Osteoblast (primary cell): Measurements from ENCODE around the gene PRKCE. TPM values are rescaled to one million over a fixed set of nuclear protein-coding genes. Genes with fewer than 3 reads are reported as not detected.
A peak's percentile ranks its signal among the peaks of the same experiment; 100 is the strongest.

ENCODE experiments used
- DNase-seq: peaks from one replicate; pipeline ENCODE4 v3.0.0; 2011; ENCODE audit warnings: low spot score, mixed read lengths; ENCODE audit not compliant: insufficient read length; ENCODE audit errors: missing footprints
- H2AFZ ChIP-seq: 2 replicates; pipeline ENCODE4 v1.6.0; 2011; ENCODE audit warnings: mild to moderate bottlenecking, low read length
- H3K27ac ChIP-seq: 2 replicates; pipeline ENCODE4 v1.5.1; 2011; ENCODE audit warnings: mild to moderate bottlenecking, low read depth, low read length, moderate library complexity
- H3K27me3 ChIP-seq: 2 replicates; pipeline ENCODE4 v1.6.0; 2012; ENCODE audit warnings: mild to moderate bottlenecking, control low read depth, inconsistent platforms, low read length, moderate library complexity; ENCODE audit not compliant: insufficient read depth
- H3K36me3 ChIP-seq: 2 replicates; pipeline ENCODE4 v1.5.1; 2011; ENCODE audit warnings: mild to moderate bottlenecking, low read length, control low read depth, moderate library complexity; ENCODE audit not compliant: insufficient read depth
- H3K4me1 ChIP-seq: 2 replicates; pipeline ENCODE4 v1.5.1; 2011; ENCODE audit warnings: mild to moderate bottlenecking, low read length, control low read depth, moderate library complexity; ENCODE audit not compliant: insufficient read depth
- H3K4me2 ChIP-seq: 2 replicates; pipeline ENCODE4 v1.6.0; 2011; ENCODE audit warnings: mild to moderate bottlenecking, low read length; ENCODE audit not compliant: insufficient read depth
- H3K4me3 ChIP-seq: fragments of 200-600 bp; sonication (generic); 3 replicates; pipeline ENCODE4 v1.5.1; 2012; ENCODE audit warnings: mild to moderate bottlenecking, low read length, inconsistent platforms; ENCODE audit not compliant: insufficient read depth
- H3K79me2 ChIP-seq: 2 replicates; pipeline ENCODE4 v1.6.0; 2012; ENCODE audit warnings: mild to moderate bottlenecking, low read length, control low read depth, inconsistent platforms; ENCODE audit not compliant: insufficient read depth
- H3K9me3 ChIP-seq: 2 replicates; pipeline ENCODE4 v1.5.1; 2011; ENCODE audit warnings: low read depth, low read length, control low read depth
- H4K20me1 ChIP-seq: 2 replicates; pipeline ENCODE4 v1.6.0; 2012; ENCODE audit warnings: mild to moderate bottlenecking, low read length, control low read depth; ENCODE audit not compliant: insufficient read depth
- CTCF ChIP-seq: IDR thresholded peaks from 2 replicates; pipeline ENCODE4 v1.5.1; 2011; ENCODE audit warnings: mild to moderate bottlenecking, low read depth, low read length, moderate library complexity; ENCODE audit errors: extremely low read depth
- total RNA-seq: library from RNA; depleted of rRNA; stranded (reverse); fragments of >200 nt; gene quantifications from 2 replicates; pipeline ENCODE4 v1.2.3, GENCODE V29; 2012

PRKCE gene
- total RNA-seq, 1 donor, result 22.1 TPM

DNA sequence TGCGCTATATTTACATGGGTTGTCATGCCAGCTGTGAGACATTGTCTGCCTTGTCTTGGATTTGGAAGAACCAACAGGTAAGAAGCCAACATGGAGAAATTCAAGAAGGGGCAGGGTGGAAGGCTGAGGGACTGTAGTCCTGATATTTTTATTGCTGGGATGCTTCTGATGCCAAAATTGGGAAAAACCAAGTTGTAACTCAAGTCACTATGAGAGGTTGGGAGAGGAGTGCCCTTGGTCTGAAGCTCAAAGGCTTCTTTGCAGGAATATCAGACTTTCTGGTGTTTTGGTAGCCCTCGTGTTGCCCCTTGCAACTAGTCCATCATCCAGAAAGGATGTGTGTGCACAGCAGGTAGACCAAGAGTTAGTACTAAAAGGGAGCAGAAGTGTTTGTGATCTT lies 351.5 kb downstream of the PRKCE start:
- H2AFZ ChIP-seq, result no peak overlapping the region
- no peaks in the 10 kb centered on the region for H3K79me2 ChIP-seq
- no peak for TF ChIP-seq CTCF
- no peak overlapping the region for H3K4me2 ChIP-seq
- H4K20me1 ChIP-seq, result no peaks in the 10 kb centered on the region
- H3K9me3 ChIP-seq, result no peaks in the 10 kb centered on the region
- no peak overlapping the region for H3K4me3 ChIP-seq
- H3K27me3 ChIP-seq, result no peaks in the 10 kb centered on the region
- H3K4me1 ChIP-seq, result peaks cover 16% of the 10 kb centered on the region
- no peak for DNase-seq
- no peaks in the 10 kb centered on the region for H3K36me3 ChIP-seq
- peak overlapping the region; percentile 61 for H3K27ac ChIP-seq

- no peak overlapping the region for H2AFZ ChIP-seq
- peaks cover 23% of the 10 kb centered on the region for H3K4me1 ChIP-seq
- no peak for DNase-seq
- H3K4me2 ChIP-seq, result no peak overlapping the region
- no peaks in the 10 kb centered on the region for H3K79me2 ChIP-seq
- H3K27me3 ChIP-seq, result no peaks in the 10 kb centered on the region
- TF ChIP-seq CTCF, result no peak
- no peaks in the 10 kb centered on the region for H3K36me3 ChIP-seq
- H3K4me3 ChIP-seq, result no peak overlapping the region
- no peaks in the 10 kb centered on the region for H4K20me1 ChIP-seq
- H3K9me3 ChIP-seq, result no peaks in the 10 kb centered on the region
- H3K27ac ChIP-seq, result no peak overlapping the region
Observed at GRCh38 chr2:46003903-46004473, 352.5 kb downstream of the PRKCE start.

- no peaks in the 10 kb centered on the region for H3K9me3 ChIP-seq
- H3K4me3 ChIP-seq, result no peak overlapping the region
- no peak for TF ChIP-seq CTCF
- DNase-seq, result no peak
- H3K27me3 ChIP-seq, result no peaks in the 10 kb centered on the region
- no peaks in the 10 kb centered on the region for H4K20me1 ChIP-seq
- H2AFZ ChIP-seq, result no peak overlapping the region
- no peaks in the 10 kb centered on the region for H3K79me2 ChIP-seq
- no peak overlapping the region for H3K4me2 ChIP-seq
- no peaks in the 10 kb centered on the region for H3K36me3 ChIP-seq
- H3K27ac ChIP-seq, result no peak overlapping the region
- peaks cover 16% of the 10 kb centered on the region for H3K4me1 ChIP-seq
Observed at GRCh38 chr2:46006473-46007025, 355.1 kb downstream of the PRKCE start.

DNA sequence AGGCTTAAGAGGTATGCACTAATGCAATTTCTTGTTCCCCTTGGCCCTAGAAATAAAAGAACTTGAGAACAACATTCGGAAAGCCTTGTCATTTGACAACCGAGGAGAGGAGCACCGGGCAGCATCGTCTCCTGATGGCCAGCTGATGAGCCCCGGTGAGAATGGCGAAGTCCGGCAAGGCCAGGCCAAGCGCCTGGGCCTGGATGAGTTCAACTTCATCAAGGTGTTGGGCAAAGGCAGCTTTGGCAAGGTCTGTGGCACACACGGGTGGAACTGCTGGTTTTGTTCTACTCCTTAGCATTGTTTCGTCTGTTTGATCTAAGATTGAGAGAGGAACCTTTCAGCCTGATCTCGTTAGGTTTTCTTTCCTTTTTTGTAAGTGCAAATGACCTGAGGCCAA lies 355.9 kb downstream of the PRKCE start:
- Histone ChIP-seq H3K4me1 (peaks cover 9% of the 10 kb centered on the region), H3K4me2 (no peak overlapping the region), H3K79me2 (no peaks in the 10 kb centered on the region), H3K27me3 (no peaks in the 10 kb centered on the region), H3K9me3 (no peaks in the 10 kb centered on the region), H4K20me1 (no peaks in the 10 kb centered on the region), H3K4me3 (no peak overlapping the region), H3K36me3 (no peaks in the 10 kb centered on the region), H3K27ac (no peak overlapping the region), H2AFZ (no peak overlapping the region)
- TF ChIP-seq CTCF, result no peak
- no peak for DNase-seq
